ENCODE measurements around the gene SPTBN5. TPM values are rescaled to one million over a fixed set of nuclear protein-coding genes. Genes with fewer than 3 reads are reported as not detected.

SPTBN5 gene
- total and polyA plus RNA-seq, 2 experiments from 2014 or later, result 0.57 to 1.1 TPM

DNA sequence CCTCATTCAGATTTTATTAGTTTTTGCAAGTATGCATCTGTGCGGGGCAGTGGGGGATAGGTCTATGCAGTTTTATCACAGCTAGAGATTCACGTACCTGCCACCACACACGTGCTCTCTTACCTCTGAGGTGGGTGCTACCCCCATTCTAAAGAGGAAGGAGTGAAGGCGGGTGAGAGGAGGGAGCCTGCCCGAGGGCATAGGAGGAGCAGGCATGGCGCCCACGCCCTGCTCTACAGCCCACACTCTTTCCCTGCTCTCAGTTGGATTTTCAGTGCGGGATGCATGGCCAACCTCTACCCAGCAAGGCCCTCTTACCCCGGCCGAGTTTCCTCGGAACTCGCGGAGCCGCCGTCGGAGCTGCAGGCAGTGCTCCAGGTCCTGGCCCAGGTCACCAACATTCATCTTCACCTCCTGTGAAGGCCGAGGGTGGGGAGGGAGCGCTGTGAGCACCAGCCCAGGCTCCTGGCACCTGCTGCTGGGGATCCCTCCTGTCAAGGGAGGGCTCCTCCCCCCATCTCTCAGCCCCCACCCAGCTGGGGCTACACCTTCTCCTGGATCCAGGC, 28.3 kb downstream of the SPTBN5 start:
- Mint-ChIP-seq H3K4me3 (no peak overlapping the region), H3K27ac (no peak overlapping the region), H3K27me3 (ENCODE audit: insufficient read depth, low read depth, poor library complexity) (peaks cover 13% of the 10 kb centered on the region), H3K4me1 (peaks cover 13% of the 10 kb centered on the region), H3K36me3 (ENCODE audit: low read depth) (no peaks in the 10 kb centered on the region; the same call in 2 of the 3 replicates), H3K9me3 (no peaks in the 10 kb centered on the region)
- no peak for TF ChIP-seq NANOG (IDR thresholded peaks at IDR 0.05; ENCODE audit: borderline replicate concordance)
- TF ChIP-seq ZNF114 (CRISPR knock-in tag; IDR thresholded peaks at IDR 0.05), result no peak
- TF ChIP-seq EZH2phosphoT487 (IDR thresholded peaks at IDR 0.05; ENCODE audit: unreplicated experiment), result no peak
- no peak for TF ChIP-seq ETS1 (IDR thresholded peaks at IDR 0.05)
- no peak for TF ChIP-seq CREB1 (CRISPR knock-in tag; IDR thresholded peaks at IDR 0.05; ENCODE audit: low read depth)
- Histone ChIP-seq H3K27ac (ENCODE audit: low read depth) (no peak overlapping the region), H3K4me3 (no peak overlapping the region), H3K79me2 (replicated peaks; ENCODE audit: insufficient read depth) (no peaks in the 10 kb centered on the region), H3K4me2 (no peak overlapping the region), H3K27me3 (ENCODE audit: insufficient read depth) (no peaks in the 10 kb centered on the region), H3K36me3 (ENCODE audit: insufficient read depth) (no peaks in the 10 kb centered on the region), H4K20me1 (replicated peaks; ENCODE audit: insufficient read depth) (no peaks in the 10 kb centered on the region), H3K4me1 (ENCODE audit: insufficient read depth) (no peaks in the 10 kb centered on the region), H3K9me2 (ENCODE audit: insufficient read depth) (no peaks in the 10 kb centered on the region), H2AFZ (no peak overlapping the region), H3F3A (replicated peaks; ENCODE audit: low read depth) (no peaks in the 10 kb centered on the region)
- DNase-seq (ENCODE audit: low spot score) (no peak), ATAC-seq (no peak)

- H3K4me3 Mint-ChIP-seq, result no peak overlapping the region
- H3K79me2 ChIP-seq (replicated peaks; ENCODE audit: insufficient read depth), result no peaks in the 10 kb centered on the region
- H3K27me3 ChIP-seq (ENCODE audit: insufficient read depth), result no peaks in the 10 kb centered on the region
- DNase-seq (ENCODE audit: low spot score) (peak; percentile 62), ATAC-seq (peak; percentile 60)
- H3K36me3 ChIP-seq (ENCODE audit: insufficient read depth), result no peaks in the 10 kb centered on the region
- H3K27ac Mint-ChIP-seq, result no peak overlapping the region
- H4K20me1 ChIP-seq (replicated peaks; ENCODE audit: insufficient read depth), result no peaks in the 10 kb centered on the region
- no peak overlapping the region for H3K27ac ChIP-seq (ENCODE audit: low read depth)
- H3K36me3 Mint-ChIP-seq (ENCODE audit: low read depth), result no peaks in the 10 kb centered on the region
- peaks cover 9% of the 10 kb centered on the region for H3K27me3 Mint-ChIP-seq (ENCODE audit: insufficient read depth, low read depth, poor library complexity)
- peaks cover 13% of the 10 kb centered on the region for H3K4me1 Mint-ChIP-seq
- H2AFZ ChIP-seq, result 0 out of 2 replicates have a peak overlapping the region, but pooled peaks have one; percentile 28
- H3K4me1 ChIP-seq (ENCODE audit: insufficient read depth), result no peaks in the 10 kb centered on the region
- no peaks in the 10 kb centered on the region for H3F3A ChIP-seq (replicated peaks; ENCODE audit: low read depth)
- no peak overlapping the region for H3K4me2 ChIP-seq
- no peaks in the 10 kb centered on the region for H3K9me3 Mint-ChIP-seq
- H3K4me3 ChIP-seq, result no peak overlapping the region
- H3K9me2 ChIP-seq (ENCODE audit: insufficient read depth), result no peaks in the 10 kb centered on the region
- TF ChIP-seq NANOG (IDR thresholded peaks at IDR 0.05; ENCODE audit: borderline replicate concordance) (no peak), JUNB (IDR thresholded peaks at IDR 0.05; ENCODE audit: unreplicated experiment) (no peak), ZNF114 (CRISPR knock-in tag; IDR thresholded peaks at IDR 0.05) (no peak), EZH2 (IDR thresholded peaks at IDR 0.05; ENCODE audit: low read depth, unreplicated experiment) (no peak), STAT1 (IDR thresholded peaks at IDR 0.05; ENCODE audit: unreplicated experiment) (no peak), CREB1 (CRISPR knock-in tag; IDR thresholded peaks at IDR 0.05; ENCODE audit: low read depth) (no peak), ETS1 (IDR thresholded peaks at IDR 0.05) (no peak), ZNF462 (CRISPR knock-in tag; IDR thresholded peaks at IDR 0.05) (no peak), POLR2AphosphoS5 (IDR thresholded peaks at IDR 0.05; ENCODE audit: low read depth) (no peak), ZNF331 (CRISPR knock-in tag; IDR thresholded peaks at IDR 0.05; ENCODE audit: low read depth) (no peak)
Measured at GRCh38 chr15:41862515-41863116, 31.2 kb downstream of the SPTBN5 start.
